ENCODE results near the gene MYRF. TPM values are rescaled to one million over a fixed set of nuclear protein-coding genes. Genes with fewer than 3 reads are reported as not detected.

Gene MYRF
- total RNA-seq, 2 experiments from 2014 or later, result 0.91 to 1.0 TPM

DNA sequence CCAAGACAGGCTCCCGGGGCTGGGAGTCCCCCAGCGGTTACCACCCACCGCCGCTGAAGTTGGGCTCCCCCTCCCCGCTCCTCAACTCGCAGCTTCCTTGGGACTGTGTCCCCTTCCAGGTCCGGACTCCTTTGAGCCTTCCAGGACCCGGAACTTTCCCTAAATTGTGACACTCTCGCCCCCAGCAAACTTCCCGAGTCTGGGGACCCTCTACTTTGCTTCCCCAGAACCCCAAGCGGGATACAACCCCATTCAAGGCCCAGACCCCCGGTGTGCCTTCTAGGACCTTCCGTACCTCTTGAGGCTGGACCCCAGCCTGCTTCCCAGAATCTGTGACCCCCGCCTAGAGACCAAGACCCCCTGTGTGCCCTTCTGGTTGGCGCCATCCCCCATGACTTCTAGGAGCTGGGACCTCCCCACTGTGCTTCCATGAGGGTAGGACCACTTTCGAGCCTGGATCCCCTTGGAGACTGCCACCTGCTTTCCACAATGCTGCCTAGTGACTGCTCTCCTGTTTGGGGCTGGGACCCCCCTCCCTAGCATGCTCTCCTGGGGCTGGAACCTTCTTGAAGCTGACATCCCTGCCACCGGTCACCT, 587 bp downstream of the MYRF start:
- POLR2A ChIA-PET, result no interaction called here
- CTCF ChIA-PET, result interaction anchor here (0.6 to 1.7 kb wide), 3 partner anchors 11 to 87 kb away, joined by 3 to 4 read pairs (median 4); no protein-coding TSS in a partner anchor

DNA sequence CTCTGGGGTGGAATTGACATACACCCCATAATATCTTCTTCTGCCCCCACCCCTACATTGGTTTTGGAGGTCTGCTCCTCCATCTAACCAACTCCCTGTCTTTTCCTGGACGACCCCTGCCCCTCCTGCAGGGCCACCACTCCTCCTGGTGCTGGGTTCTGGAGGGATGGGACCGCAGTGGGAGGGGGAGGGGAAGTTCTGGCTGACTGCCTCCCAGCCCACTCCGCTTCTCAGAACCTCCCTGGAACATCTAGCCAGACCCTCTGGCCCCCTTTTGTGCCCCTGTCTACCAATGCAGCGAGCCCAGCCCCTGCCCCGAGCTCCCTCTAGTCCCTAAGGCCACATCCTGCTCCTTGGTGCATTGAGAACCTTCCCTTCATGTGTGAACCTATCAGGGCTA, 1.2 kb downstream of the MYRF start:
- ChIA-PET CTCF (interaction anchor here (1.3 to 1.7 kb wide), 3 partner anchors 11 to 33 kb away, joined by 3 to 4 read pairs (median 4); no protein-coding TSS in a partner anchor), POLR2A (no interaction called here)

DNA sequence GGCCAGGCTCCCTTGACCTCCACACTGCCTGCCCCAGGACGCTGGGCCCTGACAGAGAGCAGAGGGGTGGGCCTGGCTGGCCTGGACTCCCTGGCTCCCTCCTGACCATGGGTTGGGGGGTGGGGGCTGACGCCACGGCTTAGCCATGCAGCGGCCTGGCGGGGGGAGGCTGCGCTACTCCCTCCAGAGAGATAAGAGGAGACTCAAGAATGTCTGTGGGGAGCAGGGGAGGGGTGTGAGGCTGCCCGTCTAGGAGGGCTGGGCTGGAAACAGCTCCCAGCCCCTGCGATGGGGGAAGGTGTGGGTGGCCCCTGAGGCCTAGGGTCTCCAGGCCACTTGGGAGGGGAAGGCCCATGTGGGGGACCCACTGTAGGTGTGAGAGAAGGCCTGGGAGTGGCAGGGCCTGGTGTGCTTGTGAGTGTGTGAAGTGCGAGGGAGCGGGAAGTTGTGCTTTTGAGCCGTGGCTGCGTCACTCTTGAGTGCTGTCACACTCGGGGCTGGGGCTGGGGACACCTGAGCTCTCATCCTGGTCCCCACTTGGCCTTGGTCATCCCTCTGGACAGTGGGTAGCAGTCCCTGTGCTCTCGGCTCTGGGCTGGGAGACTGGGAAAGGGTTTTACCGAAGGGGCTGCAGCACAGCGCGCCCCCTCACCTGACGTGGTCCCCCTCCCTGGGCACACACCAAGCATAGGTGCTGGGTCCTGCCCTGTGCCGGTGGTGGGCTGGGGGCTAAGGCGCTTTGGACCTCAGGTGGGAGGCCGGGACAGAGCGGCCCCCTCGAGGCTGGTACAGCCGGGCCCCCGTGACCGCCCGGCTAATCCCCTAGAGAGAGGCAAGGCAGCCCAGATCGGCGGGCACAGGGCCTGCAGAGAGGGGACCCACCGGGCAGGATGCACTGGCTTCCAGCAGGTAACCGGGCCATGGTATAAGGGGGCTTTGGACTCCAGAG, 2.4 kb downstream of the MYRF start:
- ChIA-PET POLR2A (no interaction called here), CTCF (interaction anchor here (1.0 to 1.4 kb wide), 3 partner anchors 12 to 32 kb away, joined by 3 to 4 read pairs (median 3); no protein-coding TSS in a partner anchor)

DNA sequence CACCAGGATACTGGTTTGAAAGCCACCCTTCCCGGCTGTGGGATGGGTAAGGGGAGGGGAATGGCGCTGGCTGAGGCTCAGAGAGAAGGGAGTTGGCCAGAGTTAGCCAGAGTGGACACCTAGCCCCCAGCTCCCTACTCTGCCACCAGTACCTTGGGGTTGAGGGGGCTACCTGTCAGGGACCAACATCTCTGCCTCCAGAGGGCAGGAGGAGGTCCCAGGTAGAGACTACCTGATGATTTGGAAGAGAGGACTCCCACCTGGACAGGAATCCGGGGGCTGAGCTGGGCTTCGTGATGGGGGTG, 3.7 kb downstream of the MYRF start:
- CTCF ChIA-PET, result interaction anchor here (0.5 to 1.0 kb wide), 2 partner anchors 183 to 326 kb away, joined by 3 to 4 read pairs; no protein-coding TSS in a partner anchor
- POLR2A ChIA-PET, result no interaction called here

DNA sequence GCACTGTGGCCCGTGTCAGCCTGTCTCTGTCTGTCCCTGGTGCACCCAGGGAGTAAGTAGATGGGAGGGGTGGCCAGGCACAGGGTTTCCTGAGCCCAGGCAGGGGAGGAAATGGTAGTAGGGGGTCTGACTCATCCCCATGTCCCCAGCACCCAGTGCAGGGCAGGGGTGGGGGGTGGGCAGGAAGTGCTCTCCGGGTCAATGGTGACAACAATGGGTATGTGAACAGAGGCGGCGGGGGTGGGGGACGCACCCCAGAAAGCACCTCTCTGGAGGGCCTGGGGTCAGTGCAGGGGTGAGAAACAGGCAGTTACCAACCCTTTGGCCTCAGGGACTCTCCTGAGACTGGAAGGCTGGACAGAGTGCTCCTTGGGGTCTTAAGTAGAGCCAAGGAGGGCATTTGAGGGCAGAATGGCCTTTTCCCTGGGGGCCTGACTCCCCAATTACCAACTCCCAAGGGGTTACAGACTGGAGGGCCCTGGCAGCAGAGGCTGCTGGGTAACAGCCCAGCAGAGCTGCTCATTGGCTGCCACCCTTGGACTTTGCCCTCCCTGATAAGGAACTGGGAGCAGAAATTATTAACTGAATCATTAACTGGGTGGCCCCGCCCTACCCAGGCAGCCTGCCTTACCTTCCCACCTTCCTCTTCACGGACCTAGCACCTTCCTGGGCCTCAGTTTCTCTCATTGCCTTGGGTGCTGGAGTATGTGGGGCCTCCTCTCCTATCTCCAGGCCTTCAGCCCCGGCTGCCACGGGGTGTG, 4.2 kb downstream of the MYRF start:
- POLR2A ChIA-PET, result no interaction called here
- CTCF ChIA-PET, result interaction anchor here (0.5 to 1.0 kb wide), 2 partner anchors 183 to 325 kb away, joined by 3 to 4 read pairs; no protein-coding TSS in a partner anchor

DNA sequence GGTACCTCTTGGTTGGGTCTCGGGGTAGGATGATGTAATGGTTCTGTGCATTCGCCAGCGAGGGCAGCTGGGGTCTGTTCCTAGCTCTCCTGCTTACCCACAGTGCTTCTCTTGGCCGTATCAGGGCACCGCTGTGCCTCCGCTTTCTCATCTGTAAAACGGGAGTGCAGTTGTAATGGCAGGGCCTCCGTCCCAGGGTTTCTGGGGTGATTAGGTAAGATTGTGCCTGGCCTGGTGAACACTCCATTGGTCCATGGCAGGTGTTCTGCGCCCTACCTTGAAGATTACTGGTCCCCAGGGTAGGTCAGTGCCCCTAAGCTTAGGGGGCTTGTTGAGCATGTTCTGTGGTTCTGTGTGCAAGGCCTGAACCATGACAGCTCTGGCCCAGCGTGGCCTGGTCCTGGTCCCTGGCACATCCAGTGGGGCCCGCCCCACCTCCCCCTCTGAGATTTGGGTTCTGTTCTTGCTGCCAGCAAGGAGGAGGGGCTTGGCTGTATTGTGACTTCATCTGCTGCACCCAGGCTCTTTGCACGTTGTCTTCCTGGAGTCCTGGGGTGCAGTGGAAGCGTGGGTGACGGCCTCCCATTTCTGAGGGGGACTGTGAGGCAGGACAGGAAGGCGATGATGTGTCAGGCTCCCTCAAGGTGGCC, 4.9 kb downstream of the MYRF start:
- ChIA-PET CTCF (interaction anchor here (0.6 to 1.0 kb wide), 2 partner anchors 79 to 325 kb away, joined by 4 to 5 read pairs; no protein-coding TSS in a partner anchor), POLR2A (no interaction called here)

DNA sequence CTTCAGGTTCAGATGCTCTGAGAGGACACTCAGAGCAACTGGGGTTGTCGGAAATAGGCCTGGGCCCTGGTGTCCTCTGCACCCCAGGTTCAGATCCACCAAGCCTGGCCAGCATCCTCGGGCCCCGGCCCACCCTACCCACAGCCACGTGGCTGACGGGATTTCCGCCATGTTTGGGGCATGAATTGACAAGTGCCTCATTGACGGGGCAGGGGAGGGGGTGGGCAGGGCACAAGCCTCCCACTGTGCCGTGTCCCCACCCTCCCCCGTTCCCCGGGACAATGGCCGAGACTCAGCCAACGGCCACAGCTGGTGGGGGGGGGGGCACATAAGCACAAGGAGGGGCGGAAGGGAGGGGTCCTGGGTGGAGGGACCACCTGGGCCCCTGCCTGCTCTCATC, 8.5 kb downstream of the MYRF start:
- ChIA-PET CTCF (interaction anchor here (0.5 kb wide), 1 partner anchor 155 kb away, joined by 4 read pairs; no protein-coding TSS in a partner anchor), POLR2A (no interaction called here)

DNA sequence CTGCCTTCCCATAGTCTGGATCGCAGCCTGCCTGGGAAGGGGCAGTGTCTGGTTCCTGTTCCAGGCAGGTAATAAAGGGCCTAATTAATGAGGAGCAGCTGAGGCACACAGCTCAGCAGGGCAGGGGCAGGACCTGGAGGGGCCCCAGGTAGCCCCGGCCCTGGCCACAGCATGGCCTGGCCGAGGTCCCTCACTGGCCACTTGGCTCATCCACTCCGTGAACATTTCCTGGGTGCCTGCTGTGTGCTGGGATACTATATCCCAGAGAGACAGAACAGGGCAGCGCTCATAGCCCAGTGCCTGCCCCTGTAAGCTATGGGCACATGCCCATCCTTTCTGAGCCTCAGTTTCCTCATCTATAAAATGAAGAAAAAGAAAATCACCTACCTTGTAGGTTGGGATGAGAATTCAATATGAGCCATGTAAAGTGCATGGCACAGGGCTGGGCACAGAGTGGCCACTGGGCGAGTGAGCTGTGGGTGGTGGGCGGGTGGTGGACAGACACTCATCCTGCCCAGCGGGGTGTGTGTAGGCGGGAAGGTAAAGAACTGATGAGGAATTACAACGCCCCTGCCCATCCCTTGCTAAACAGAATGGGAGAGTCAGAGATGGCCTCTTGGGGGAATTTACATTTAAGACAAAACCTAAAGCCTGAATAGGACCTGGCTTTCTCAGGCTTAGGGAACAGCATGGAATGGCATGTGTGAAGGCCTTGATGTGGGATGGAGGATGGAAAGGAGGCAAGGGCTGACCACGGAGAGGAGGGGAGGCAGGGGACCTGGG, 9.2 kb downstream of the MYRF start:
- POLR2A ChIA-PET, result no interaction called here
- CTCF ChIA-PET, result interaction anchor here (0.5 kb wide), 1 partner anchor 154 kb away, joined by 4 read pairs; no protein-coding TSS in a partner anchor

DNA sequence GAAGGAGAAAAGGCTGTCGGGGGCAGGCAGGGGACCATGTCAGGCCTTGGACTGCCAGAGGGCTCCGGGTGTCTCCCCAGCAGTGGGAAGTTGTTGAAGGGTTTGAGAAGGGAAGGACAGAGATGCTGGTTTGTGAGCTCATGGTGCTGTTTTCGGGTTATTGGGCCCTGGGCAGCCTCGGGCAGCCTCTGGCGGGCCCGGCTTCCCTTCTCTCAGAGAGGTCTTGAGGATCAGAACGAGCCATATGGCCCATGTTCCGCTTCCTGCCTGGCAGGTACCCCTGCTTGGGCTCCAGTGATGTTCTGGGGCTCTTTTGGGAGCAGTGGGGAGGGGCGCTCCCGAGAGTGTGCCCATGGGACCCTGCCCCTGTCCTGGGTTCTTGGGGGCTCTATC, 9.8 kb downstream of the MYRF start:
- ChIA-PET CTCF (no interaction called here), POLR2A (no interaction called here)

DNA sequence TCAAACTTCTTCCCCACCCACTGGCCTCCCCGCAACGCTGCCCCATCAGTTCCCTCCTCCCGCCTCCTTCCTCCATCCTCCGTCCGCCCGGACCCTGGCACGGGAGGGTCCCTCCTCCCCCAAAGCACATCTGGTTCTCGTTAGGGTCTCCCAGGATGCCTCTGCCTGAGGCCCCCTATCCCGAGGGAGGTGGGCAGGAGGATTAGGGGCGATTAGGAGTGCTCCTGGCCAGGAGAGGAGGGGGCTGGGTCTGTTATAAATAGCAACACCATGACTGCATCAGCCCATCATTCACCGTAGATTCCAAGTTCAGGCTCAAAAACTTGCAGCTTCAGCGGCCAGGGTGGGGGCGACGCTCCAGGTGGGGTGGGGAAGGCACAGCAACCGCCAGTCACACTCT, 10.4 kb downstream of the MYRF start:
- POLR2A ChIA-PET, result no interaction called here
- CTCF ChIA-PET, result no interaction called here

DNA sequence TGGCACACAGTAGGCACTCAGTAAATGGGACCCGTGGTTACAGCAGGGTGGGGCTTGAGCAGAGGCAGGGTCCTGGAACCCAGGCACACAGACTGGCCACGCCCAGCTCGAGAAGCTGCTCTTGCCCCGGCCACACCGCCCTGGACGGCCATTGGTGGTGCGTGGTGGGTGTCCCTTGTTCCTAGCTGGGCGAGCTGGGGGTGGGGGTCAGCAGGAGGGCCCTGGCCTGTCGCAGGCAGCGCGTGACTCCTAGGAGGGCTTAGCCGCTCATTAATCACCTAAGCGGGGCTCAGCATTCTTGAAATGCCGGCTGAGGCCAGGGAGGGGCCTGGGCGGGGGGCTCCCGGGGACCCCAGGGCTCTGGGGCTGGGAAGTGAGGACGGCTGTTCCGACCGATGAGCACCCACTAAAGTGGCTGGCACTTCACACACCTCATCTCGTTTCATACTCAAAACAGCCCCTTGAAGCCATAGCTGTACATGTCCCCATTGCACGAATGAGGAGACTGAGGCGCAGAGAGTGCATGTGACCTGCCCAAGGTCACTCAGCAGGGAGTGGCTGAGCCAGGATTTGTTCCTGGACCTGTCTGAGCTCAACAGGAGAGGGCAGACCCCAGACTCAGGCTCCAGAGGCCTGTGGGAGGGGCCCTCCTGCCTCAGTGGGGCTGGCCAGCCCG, 11.6 kb downstream of the MYRF start:
- ChIA-PET POLR2A (no interaction called here), CTCF (interaction anchor here (0.6 to 1.3 kb wide), 2 partner anchors 11 to 183 kb away, joined by 3 to 4 read pairs; no protein-coding TSS in a partner anchor)

DNA sequence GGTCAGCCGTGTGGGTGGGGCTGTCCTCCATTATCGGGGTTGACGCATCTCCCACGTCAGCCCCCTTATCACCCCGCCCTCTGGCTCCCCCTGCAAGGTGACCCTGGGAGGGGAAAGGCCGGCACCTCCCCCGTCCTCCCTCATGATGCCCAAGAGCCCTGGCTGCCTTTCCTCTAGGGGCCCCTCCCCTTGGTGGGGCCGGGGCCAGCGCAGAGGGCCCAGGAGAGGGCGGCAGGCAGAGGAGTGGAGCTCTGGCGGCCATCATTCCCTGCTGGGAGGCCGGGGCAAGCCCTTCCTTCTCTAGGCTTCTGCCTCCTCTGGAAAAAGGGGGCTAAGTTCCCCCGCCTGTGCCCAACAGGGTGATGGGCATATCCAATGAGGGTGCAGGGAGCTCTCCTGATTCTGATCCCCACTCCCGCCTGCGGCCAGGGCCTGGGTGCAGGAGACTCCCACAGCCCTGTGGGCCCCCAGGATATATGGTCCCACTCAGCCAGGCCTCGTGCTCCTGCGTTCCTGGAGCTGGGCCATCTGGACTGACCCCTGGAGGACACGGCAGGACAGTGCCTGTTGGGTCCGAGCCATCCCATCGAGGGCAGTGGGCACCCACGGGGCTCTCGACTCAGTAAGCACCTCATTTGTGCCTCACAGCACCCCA, 12.3 kb downstream of the MYRF start:
- POLR2A ChIA-PET, result no interaction called here
- CTCF ChIA-PET, result interaction anchor here (0.6 to 1.3 kb wide), 2 partner anchors 11 to 182 kb away, joined by 3 to 4 read pairs; no protein-coding TSS in a partner anchor

DNA sequence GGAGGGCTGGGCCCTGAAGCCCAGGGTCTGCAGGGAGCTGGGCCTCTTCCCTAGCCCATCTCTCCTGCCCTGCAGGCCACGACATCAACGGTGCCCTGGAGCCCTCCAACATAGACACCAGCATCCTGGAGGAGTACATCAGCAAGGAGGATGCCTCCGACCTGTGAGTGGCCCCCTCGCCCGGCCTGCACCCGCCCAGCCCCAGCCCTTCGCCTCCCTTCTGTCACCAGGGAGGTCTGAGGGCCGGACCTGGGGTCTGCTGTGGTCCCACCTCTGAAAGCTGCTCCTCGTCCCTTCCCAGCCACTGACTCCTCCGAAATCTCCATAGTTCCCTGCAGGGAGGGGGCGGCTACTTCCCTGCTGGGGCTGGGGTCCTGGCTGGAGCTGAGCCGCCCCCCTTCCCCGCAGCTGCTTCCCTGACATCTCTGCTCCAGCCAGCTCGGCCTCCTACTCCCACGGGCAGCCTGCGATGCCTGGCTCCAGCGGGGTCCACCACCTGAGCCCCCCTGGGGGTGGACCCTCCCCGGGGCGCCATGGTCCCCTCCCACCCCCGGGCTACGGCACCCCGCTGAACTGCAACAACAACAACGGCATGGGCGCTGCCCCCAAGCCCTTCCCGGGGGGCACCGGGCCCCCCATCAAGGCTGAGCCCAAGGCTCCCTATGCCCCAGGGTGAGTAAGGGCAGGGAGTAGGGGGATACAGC, 13.3 kb downstream of the MYRF start:
- POLR2A ChIA-PET, result no interaction called here
- CTCF ChIA-PET, result interaction anchor here (1.2 kb wide), 2 partner anchors 10 to 11 kb away, joined by 3 read pairs; no protein-coding TSS in a partner anchor

DNA sequence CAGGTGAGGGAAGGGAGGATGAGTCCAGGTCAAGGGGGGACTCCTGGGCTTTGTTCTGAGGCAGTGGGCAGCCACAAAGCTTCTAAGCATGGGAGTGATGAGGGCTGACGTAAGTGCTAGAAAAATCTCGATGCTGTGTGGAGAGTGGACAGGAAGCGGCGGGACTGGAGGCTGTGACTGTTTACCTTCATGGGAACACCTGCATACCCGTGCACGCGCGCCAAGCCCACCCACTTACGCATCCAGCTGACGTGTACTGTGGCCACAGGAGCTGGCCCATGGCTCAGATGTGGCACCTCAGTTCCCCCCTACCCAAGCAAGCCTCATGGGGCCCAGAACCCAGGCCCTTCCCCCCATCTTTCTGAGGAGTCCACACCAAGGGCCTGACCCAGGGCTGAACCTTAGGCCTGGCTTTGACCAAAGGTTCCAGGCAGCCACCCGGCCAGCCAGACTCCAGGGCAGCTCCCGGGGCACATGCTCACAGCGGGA, 14.0 kb downstream of the MYRF start:
- ChIA-PET POLR2A (no interaction called here), CTCF (interaction anchor here (1.2 to 1.5 kb wide), 3 partner anchors 10 to 19 kb away, joined by 3 read pairs; no protein-coding TSS in a partner anchor)

DNA sequence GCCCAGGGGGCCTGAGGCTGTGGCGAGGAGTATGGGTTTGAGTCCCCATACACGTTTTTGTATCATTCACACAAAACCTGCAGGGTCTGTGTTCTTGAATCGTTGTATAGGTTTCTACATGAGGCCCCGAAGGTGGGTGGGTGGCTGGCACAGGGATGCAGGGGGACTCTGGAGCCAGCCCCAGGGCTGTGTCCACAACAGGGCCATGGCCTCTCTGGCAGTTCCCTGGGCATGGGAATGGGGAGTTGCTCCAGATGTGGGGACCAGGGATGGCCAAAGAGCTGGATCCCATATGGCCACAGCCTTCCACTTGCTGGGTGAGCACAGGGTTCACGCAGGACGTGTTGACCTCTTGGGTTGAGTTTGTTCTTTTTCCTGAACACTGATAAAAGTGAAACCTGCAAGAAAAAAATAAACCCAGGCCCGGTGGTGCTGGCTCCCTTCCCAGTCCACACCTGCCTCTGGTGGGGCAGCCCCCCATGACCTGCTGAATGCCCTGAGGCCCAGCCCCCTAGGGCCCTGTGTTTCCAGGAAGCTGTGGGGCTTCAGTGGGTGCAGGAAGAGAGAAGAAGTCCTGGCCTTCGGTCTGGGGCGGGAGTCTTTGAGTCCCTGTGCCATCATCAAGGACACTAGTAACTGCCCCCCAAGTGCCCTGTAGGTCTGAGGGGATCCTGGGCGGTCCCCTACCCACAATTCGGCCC, 16.1 kb downstream of the MYRF start:
- POLR2A ChIA-PET, result no interaction called here
- CTCF ChIA-PET, result no interaction called here
